ENCODE results near the gene INPP5F. TPM values are rescaled to one million over a fixed set of nuclear protein-coding genes. Genes with fewer than 3 reads are reported as not detected.

The INPP5F gene
- total and polyA plus RNA-seq, 9 donors: 8.1 to 18.8 (median 13.8) TPM

DNA sequence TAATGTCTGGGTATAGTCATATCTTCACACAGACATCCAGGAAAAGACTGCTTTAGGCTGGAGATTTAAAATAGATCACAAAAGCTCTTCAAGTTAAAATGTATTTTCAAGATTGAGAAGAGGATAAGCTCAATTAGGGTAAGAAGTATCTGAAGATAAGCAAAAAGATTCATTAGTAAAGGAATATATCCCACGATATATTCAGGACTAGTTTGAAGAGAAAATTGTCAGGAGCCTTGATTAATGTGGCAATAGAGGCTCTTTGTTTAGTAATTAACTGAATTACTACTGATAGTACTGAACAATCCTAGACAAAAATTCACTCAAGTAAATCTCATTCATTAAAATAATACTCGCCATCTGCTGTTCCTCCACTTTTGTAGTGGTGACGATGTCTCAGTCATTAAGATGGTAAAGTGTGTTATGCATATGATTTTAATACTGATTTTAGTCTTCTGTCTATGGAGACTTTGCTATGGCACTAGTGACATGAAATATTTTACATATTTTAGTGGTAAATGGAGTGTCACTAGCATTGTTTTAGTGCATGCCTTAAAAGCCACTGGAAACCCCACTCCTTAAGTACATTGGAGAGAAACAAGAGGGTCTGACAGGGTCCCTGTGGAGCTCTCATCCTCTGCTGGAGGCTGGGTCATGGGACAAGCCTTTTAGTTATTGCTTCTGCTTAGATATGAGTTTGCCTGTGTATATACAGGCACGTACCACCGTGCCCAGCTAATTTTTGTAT, 32.8 kb downstream of the INPP5F start:
- Histone ChIP-seq H3K4me1 (ENCODE audit: insufficient read depth) (no peaks in the 10 kb centered on the region), H3K4me3 (no peak overlapping the region), H3K27ac (no peak overlapping the region), H3K36me3 (no peaks in the 10 kb centered on the region), H3K9me3 (no peaks in the 10 kb centered on the region), H3K27me3 (no peaks in the 10 kb centered on the region)
- intact Hi-C loops (cut with DNase I): loop anchor here in 1 of 4 donors (10.0 kb wide), 1 partner anchor 86 kb away; no protein-coding TSS in a partner anchor
- no peak for DNase-seq
- TF ChIP-seq POLR2A (IDR thresholded peaks at IDR 0.05): no peak
- TF ChIP-seq, protein P1, sequence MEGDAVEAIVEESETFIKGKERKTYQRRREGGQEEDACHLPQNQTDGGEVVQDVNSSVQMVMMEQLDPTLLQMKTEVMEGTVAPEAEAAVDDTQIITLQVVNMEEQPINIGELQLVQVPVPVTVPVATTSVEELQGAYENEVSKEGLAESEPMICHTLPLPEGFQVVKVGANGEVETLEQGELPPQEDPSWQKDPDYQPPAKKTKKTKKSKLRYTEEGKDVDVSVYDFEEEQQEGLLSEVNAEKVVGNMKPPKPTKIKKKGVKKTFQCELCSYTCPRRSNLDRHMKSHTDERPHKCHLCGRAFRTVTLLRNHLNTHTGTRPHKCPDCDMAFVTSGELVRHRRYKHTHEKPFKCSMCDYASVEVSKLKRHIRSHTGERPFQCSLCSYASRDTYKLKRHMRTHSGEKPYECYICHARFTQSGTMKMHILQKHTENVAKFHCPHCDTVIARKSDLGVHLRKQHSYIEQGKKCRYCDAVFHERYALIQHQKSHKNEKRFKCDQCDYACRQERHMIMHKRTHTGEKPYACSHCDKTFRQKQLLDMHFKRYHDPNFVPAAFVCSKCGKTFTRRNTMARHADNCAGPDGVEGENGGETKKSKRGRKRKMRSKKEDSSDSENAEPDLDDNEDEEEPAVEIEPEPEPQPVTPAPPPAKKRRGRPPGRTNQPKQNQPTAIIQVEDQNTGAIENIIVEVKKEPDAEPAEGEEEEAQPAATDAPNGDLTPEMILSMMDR (IDR thresholded peaks at IDR 0.05): no peak
- TF ChIP-seq EP300 (IDR thresholded peaks at IDR 0.05): no peak
- WGBS, 3 donors: 84 to 92% (median 91%) methylated on average over 5 of the region's 5 CpGs

DNA sequence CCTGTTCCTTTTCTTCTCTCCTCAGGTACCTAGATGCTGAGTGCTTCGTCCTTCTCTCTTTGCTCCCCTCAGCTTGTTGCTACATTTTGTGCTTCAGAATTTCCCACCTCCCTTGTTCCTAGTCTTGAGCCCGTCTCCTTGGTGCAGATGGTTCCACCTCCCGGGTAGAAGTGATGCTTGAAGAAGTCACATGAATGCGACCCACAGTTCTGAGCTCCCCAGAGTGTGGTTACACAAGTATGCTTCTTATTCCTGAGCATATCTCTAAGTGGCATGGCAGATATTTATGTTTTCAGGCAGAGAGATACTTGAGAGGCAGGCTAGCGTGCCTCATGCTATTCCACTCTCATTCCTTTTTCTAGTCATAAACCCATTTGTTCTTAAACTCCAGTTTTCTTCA, 34.0 kb downstream of the INPP5F start:
- no peak overlapping the region for H3K4me3 ChIP-seq
- 91 to 95% (median 94%) methylated on average over 5 of the region's 5 CpGs for WGBS, 3 donors
- DNase-seq: no peak
- H3K4me1 ChIP-seq (ENCODE audit: insufficient read depth): no peaks in the 10 kb centered on the region
- intact Hi-C loops (cut with DNase I): loop anchor here in 1 of 4 donors (10.0 kb wide), 1 partner anchor 85 kb away; no protein-coding TSS in a partner anchor
- H3K27me3 ChIP-seq: no peaks in the 10 kb centered on the region
- no peaks in the 10 kb centered on the region for H3K36me3 ChIP-seq
- H3K27ac ChIP-seq: no peak overlapping the region
- TF ChIP-seq, protein P1 (IDR thresholded peaks at IDR 0.05): no peak
- TF ChIP-seq EP300 (IDR thresholded peaks at IDR 0.05) (no peak), POLR2A (IDR thresholded peaks at IDR 0.05) (no peak)
- H3K9me3 ChIP-seq: no peaks in the 10 kb centered on the region

DNA sequence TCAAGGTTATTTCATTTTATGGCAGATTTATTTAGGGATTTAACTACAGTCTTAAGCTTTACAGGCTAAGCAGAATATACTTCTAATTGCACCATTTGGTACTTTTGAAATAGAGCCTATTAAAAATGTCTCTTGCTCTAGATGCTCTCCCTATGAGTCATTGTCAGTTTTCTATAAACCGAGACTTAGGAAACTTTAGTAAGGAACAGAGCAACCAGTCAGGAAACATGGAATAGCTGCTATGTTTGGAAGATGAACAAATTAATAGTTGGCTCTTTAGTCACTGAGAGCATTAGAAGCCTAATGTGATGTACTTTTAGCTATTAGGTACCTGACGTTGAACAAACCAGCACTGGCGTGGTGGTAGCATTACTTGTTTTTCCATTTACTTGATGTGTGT, 35.3 kb downstream of the INPP5F start:
- 39 to 42% (median 40%) methylated on average over 3 of the region's 3 CpGs for WGBS, 3 donors
- no peak overlapping the region for H3K27ac ChIP-seq

DNA sequence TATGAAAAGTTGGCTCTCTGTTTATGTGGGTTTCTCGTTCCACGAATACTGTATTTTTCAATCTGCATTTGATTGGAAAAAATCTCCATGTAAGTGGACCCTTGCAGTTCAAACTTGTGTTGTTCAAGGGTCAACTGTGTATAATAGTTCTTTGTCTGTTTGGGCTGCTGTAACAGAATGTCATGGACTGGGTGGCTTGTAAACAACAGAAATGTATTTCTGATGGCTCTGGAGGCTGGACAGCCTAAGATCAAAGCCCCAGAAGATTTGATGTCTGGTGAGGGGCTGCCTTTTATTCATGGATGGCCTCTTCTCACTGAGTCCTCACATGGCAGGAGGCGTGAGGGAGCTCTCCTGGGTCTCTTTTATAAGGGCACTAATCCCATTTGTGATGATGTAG, 36.2 kb downstream of the INPP5F start:
- DNase-seq: no peak
- Histone ChIP-seq H3K36me3 (no peaks in the 10 kb centered on the region), H3K4me3 (no peak overlapping the region), H3K4me1 (ENCODE audit: insufficient read depth) (no peaks in the 10 kb centered on the region), H3K27me3 (no peaks in the 10 kb centered on the region), H3K9me3 (no peaks in the 10 kb centered on the region), H3K27ac (no peak overlapping the region)
- intact Hi-C loops (cut with DNase I): no loop called here
- WGBS, 3 donors: 93 to 98% (median 97%) methylated on average over 3 of the region's 3 CpGs
- TF ChIP-seq, protein P1 (IDR thresholded peaks at IDR 0.05): no peak
- TF ChIP-seq POLR2A (IDR thresholded peaks at IDR 0.05): no peak
- TF ChIP-seq EP300 (IDR thresholded peaks at IDR 0.05): no peak

More for the DNA sequence above, 35.3 kb downstream of the INPP5F start:
- Histone ChIP-seq H3K4me1 (ENCODE audit: insufficient read depth) (no peaks in the 10 kb centered on the region), H3K4me3 (no peak overlapping the region), H3K27me3 (no peaks in the 10 kb centered on the region), H3K9me3 (no peaks in the 10 kb centered on the region), H3K36me3 (no peaks in the 10 kb centered on the region)
- TF ChIP-seq EP300 (IDR thresholded peaks at IDR 0.05): no peak
- TF ChIP-seq, protein P1 (IDR thresholded peaks at IDR 0.05): no peak
- TF ChIP-seq POLR2A (IDR thresholded peaks at IDR 0.05): no peak
- intact Hi-C loops (cut with DNase I): no loop called here
- no peak for DNase-seq
